ENCODE results near the gene WDR45B.

DNA sequence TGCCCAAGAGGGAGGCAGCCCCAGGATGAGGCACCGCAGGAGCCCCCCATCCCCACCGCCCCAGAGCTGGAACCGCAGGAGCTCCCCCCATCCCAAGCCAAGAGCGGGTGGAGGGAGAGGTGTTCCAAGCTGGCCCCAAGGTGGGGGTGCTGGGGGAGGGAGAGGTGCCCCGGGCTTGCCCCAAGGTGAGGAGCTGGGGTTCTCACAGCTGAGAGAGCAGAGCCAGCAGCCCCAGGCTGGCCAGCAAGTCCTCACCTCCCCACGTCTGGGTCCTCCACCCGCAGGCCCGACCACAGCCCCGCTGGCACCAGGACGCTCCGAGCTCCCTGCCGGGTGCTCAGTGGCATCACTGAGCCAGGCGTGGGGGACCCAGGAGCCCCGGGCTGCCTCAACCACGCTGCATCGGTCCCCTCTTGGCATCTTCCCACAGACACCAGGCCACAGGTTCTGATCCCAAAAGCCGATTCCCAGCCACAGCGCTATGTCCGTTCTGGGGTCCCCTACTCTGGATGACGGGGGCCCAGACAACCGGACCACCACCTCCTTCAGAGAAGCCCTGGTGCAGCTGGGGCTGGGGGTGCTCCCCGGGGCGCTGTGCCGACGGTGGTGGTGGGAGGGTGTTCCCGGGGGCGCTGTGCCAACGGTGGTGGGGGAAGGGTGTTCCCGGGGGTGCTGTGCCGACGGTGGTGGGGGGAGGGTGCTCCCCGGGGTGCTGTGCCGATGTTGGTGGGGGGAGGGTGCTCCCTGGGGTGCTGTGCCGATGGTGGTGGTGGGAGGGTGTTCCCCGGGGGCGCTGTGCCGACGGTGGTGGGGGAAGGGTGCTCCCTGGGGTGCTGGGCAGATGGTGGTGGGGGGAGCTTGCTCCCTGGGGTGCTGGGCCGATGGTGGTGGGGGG is 15.4 kb upstream of the WDR45B start:
- TF ChIP-seq ZNF416 (CRISPR knock-in tag; IDR thresholded peaks at IDR 0.05) (no peak), ATF2 (CRISPR knock-in tag; IDR thresholded peaks at IDR 0.05; ENCODE audit: borderline replicate concordance, low read depth) (no peak), SMAD4 (CRISPR knock-in tag; IDR thresholded peaks at IDR 0.05) (no peak), SP1 (CRISPR knock-in tag; conservative IDR thresholded peaks at IDR 0.05) (no peak), SMAD3 (CRISPR knock-in tag; IDR thresholded peaks at IDR 0.05; ENCODE audit: borderline replicate concordance) (no peak), FOXJ3 (CRISPR knock-in tag; IDR thresholded peaks at IDR 0.05; ENCODE audit: borderline replicate concordance) (no peak), JUN (CRISPR knock-in tag; IDR thresholded peaks at IDR 0.05) (no peak), GTF2I (CRISPR knock-in tag; conservative IDR thresholded peaks at IDR 0.05) (no peak)
- TF ChIP-seq, protein P1, sequence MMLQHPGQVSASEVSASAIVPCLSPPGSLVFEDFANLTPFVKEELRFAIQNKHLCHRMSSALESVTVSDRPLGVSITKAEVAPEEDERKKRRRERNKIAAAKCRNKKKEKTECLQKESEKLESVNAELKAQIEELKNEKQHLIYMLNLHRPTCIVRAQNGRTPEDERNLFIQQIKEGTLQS (CRISPR knock-in tag; conservative IDR thresholded peaks at IDR 0.05), result no peak
- TF ChIP-seq, protein P2, sequence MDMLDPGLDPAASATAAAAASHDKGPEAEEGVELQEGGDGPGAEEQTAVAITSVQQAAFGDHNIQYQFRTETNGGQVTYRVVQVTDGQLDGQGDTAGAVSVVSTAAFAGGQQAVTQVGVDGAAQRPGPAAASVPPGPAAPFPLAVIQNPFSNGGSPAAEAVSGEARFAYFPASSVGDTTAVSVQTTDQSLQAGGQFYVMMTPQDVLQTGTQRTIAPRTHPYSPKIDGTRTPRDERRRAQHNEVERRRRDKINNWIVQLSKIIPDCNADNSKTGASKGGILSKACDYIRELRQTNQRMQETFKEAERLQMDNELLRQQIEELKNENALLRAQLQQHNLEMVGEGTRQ (CRISPR knock-in tag; IDR thresholded peaks at IDR 0.05), result no peak
- TF ChIP-seq, protein P3, sequence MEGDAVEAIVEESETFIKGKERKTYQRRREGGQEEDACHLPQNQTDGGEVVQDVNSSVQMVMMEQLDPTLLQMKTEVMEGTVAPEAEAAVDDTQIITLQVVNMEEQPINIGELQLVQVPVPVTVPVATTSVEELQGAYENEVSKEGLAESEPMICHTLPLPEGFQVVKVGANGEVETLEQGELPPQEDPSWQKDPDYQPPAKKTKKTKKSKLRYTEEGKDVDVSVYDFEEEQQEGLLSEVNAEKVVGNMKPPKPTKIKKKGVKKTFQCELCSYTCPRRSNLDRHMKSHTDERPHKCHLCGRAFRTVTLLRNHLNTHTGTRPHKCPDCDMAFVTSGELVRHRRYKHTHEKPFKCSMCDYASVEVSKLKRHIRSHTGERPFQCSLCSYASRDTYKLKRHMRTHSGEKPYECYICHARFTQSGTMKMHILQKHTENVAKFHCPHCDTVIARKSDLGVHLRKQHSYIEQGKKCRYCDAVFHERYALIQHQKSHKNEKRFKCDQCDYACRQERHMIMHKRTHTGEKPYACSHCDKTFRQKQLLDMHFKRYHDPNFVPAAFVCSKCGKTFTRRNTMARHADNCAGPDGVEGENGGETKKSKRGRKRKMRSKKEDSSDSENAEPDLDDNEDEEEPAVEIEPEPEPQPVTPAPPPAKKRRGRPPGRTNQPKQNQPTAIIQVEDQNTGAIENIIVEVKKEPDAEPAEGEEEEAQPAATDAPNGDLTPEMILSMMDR (IDR thresholded peaks at IDR 0.05), result no peak
- TF ChIP-seq, protein P4, sequence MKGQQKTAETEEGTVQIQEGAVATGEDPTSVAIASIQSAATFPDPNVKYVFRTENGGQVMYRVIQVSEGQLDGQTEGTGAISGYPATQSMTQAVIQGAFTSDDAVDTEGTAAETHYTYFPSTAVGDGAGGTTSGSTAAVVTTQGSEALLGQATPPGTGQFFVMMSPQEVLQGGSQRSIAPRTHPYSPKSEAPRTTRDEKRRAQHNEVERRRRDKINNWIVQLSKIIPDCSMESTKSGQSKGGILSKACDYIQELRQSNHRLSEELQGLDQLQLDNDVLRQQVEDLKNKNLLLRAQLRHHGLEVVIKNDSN (CRISPR knock-in tag; IDR thresholded peaks at IDR 0.05), result no peak
